GM18508 (cell line): Measurements from ENCODE around the gene LAG3.
A peak's percentile ranks its signal among the peaks of the same experiment; 100 is the strongest.
"Not testable (repeated sequence)": the region's sequence is repeated elsewhere in the genome, so short reads cannot be mapped to it uniquely, and the experiment has no call there.

Source experiments
- ATAC-seq: cut with Tn5 transposase; IDR thresholded peaks from one replicate; pipeline ENCODE4 v1.9.1; 2021; ENCODE audit warnings: moderate number of reproducible peaks; ENCODE audit not compliant: insufficient read depth, unreplicated experiment

Gene LAG3

DNA sequence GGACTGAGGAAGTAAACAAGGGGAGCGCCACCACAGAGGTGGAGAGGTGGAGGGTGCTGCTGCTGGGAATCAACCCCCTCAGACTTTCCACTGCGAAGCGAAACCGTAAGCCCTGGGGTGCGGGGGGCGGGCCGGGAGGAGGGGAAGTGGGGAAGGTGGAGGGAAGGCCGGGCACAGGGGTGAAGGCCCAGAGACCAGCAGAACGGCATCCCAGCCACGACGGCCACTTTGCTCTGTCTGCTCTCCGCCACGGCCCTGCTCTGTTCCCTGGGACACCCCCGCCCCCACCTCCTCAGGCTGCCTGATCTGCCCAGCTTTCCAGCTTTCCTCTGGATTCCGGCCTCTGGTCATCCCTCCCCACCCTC is at the start of gene LAG3:
Gene LAG3 (plus strand): TSS at position 190 of the 365 bp plus-strand sequence. CDS start 333 bp downstream, outside the sequence.
- ATAC-seq = no peak

DNA sequence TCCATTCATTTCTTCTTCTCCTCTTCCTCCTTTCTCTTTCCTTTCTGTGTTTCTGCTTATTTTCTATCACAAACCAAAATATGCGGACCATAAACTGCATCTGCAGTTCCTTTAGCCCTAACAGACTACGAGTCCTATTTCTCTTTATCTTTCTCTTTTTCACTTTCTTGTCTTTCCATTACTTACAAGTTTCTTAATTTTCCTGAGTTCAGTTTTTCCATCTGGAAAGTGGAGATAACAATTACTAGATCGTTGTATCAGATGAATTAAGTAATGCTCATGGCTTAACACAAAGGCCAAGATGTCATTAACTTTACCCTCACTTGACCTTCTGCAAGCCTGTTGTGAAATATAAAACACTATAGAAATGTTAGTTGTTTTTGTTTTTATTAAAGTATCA is 49.5 kb upstream of the LAG3 start:
- no peak for ATAC-seq

DNA sequence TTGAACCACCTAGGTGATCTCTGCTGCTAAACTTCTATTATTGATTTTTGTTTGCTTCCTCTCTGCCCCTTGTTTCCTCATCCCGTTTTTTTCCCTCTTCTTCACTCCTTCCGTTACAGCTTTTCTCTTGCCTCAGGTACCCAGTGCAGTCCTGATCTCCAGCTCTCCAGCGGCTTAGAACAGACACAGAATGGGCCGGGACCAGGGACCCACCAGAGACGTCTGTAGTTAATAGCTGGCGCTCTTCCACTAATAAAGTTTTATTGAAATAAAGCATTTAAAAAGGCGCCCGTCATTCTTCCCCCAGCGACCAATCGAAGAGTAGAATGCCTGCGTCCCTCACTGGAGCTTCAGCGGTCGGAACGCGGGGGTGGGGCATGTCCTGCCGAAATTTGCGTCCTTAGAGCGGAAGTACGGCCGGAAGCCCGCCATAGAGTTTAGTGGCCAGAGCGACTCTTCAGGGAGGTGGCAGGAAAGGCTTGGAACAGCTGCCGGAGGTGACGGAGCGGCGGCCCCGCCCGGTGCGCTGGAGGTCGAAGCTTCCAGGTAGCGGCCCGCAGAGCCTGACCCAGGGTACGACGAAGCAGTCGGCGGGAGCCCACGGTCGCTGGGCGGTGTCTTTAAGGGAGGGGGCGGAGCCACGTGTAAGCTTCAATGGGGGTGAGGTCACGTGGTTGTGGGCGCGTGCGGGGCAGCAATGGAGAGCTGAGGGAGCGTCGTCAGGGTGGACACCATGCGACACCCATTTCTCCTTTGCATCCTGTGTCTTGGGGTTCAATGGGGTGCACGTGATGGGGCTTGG is 48.5 kb upstream of the LAG3 start, which contains the start of gene COPS7A:
Gene COPS7A (plus strand): TSS at position 440 of the 802 bp plus-strand sequence. CDS start 611 bp downstream, outside the sequence.
- ATAC-seq = peak; percentile 74

DNA sequence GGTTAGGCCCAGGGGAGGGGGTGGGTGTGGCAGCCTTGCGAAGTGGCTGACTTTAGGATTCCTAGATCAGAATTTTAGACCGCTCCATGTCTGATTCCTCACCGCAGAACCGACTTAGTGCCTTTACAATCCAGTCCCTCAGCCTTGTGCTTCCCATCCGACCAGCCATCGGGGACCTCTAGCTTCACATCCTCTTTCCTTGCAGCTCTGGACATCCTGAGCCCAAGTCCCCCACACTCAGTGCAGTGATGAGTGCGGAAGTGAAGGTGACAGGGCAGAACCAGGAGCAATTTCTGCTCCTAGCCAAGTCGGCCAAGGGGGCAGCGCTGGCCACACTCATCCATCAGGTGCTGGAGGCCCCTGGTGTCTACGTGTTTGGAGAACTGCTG is 47.9 kb upstream of the LAG3 start:
- ATAC-seq = no peak

DNA sequence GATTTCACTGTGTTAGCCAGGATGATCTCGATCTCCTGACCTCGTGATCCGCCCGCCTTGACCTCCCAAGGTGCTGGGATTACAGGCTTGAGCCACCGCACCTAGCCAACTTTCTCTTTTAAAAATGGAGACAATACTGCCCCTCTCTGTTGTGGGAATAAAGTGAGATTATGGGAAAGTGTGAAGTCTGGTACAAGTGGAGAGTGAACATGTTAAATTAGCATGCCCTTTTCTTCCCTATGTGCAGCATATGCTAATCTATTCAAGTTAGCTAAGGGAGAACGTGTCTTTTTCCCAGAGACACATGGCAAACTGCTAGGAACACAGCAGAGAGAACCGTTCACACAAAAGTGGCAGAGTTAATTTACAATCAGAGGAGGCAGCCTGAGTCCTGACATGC is 47.0 kb upstream of the LAG3 start:
- ATAC-seq = no peak

DNA sequence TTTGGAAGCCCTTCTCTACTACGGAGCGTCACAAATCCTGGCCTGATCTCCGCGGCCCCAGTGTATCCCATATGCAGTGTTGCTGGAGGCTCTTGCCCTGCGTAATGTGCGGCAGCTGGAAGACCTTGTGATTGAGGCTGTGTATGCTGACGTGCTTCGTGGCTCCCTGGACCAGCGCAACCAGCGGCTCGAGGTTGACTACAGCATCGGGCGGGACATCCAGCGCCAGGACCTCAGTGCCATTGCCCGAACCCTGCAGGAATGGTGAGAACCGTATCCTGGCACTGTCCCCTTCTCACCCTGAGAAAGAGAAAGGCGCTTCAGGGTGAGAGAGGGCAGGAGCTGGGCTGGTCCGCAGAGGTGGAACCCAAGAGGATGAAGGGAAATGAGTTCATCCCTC is 43.1 kb upstream of the LAG3 start:
- ATAC-seq = no peak

DNA sequence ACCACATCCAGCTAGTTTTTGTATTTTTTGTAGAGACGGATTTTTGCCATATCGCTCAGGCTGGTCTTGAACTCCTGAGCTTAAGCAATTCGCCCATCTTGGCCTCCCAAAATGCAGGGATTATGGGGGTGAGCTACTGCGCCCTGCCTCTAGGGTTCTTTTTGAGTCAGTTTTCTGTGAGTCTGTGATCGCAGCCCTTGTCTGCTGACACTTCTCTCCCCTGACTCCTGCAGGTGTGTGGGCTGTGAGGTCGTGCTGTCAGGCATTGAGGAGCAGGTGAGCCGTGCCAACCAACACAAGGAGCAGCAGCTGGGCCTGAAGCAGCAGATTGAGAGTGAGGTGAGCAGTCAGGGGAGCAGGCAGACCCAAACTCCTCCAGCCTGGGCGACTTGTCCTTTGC is 42.2 kb upstream of the LAG3 start:
- no peak for ATAC-seq

DNA sequence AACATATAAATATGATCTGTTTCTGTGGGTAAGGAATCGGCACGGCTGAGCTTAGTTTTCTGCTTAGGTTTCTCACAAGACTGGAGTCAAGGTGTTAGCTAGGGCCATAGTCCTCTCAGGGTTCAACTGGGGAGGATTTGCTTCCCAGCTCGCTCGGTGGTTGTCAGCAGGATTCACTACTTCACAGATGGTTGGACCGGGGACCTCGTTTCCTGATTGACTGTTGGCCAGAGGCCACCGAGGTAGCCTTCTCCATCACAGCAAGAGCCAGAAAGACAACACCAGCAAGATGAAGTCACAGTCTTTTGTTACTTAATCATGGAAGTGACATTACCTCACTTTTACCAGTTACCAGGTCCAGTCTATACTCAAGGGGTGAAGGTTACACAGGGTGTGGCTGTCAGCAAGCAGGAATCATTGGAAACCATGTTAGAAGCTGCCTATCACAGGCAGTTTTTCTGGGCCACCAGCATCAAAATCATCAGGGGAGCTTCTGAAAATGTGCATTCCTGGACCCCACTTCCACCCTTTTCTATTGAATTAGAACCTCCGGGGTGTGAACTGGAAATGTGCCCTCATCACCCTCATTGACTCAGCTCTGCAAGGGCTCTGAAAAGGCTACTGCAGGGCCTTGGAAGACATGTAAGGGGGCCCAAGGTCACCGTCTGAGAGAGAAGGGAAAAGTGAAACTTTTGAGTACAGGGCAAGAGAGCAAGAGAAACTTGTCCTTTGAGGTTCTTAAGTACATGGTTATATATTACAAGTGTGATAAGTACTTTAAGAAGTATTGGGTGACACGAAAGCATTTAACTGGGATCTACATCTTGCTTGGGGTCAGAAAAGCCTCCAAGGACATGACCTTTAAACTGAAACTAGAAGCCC is 37.6 kb upstream of the LAG3 start:
- ATAC-seq = no peak

DNA sequence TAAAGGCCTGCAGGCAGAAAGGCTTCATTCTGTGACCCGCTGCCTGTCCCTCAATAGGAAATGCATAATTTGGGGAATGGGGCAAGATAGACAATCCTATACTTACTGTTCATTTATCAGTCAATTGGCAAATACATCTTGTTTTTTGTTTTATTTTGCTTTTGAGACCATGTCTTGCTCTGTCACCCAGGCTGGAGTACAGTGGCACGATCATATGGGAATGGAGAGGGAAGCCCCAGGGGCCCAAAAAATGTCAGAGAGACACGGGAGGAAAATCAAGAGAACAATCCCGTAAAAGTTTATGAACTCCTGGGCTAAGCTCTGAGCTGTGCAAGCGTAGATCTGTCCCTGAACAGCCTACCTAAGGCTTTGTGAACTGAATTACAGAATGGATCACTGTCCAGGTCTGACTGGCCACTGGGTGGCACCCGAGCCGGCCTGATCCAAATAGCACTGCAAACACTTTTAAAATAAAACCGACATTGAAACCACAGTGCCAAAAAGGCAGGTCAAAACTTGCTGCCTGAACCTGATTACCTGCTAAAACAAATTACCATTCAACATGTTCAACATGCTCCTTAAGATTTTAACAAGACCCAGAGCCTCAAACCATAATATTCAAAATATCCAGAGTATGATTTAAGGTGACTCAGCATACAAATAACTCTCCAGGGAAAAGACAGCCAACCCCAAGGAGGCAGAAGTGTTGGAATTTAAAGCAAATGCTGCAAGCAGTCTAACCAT is 36.7 kb upstream of the LAG3 start:
- no peak for ATAC-seq

DNA sequence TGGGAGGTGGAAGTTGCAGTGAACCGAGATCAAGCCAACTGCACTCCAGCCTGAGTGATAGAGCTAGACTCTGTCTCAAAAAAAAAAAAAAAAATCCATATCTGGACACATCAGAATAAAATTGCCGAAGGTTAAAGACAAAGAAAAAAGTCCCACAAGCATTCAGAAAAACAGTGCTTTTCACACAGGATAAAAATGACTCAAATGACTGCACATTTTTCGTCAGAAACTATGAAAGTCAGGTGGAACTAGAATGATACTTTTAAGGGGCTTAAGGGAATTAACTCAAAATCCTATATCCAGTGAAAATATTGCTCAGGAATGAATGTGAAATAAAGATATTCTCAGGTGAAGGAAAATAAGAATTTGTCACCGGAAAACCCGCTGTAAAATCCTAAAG is 35.6 kb upstream of the LAG3 start:
- ATAC-seq = no peak

DNA sequence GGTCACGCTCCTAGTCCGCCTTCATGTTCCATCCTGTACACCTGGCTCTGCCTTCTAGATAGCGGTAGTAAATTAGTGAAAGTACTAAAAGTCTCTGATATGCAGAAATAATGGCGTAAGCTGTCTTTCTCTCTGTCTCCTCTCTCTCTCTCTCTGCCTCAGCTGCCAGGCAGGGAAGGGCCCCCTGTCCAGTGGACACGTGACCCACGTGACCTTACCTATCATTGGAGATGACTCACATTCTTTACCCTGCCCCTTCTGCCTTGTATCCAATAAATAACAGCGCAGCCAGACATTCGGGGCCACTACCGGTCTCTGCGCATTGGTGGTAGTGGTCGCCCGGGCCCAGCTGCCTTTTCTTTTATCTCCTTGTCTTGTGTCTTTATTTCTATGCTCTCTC is 30.2 kb upstream of the LAG3 start:
- ATAC-seq = not testable (repeated sequence)

DNA sequence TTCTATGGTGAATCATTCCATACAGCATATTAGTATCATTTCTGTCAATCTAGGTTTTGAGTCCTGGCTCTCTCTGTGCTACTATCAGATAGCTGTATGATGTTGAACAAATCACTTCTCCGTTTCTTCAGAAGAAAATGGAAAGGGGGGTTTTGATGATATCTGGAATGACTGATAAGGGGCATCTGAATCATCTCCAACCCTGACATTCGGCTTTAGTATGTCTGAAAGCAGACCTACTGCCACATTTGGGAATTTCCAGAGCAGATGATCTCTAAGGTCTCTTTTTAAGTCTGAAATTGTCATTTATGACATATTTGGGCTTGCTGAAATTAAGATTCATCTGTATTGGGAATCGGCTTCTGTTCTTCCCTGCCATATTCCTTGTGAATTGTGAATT is 29.5 kb upstream of the LAG3 start:
- ATAC-seq = no peak

DNA sequence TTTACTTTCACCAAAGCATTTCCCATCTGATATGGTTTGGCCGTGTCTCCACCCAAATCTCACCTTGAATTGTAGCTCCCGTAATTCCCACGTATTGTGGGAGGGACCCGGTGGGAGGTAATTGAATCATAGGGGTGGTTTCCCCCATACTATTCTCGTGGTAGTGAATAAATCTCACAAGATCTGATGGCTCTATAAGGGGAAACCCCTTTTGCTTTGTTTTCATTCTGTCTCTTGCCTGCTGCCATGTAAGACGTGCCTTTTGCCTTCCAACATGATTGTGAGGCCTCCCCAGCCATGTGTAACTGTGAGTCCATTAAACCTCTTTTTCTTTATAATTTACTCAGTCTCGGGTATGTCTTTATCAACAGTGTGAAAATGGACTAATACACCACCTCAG is 29.0 kb upstream of the LAG3 start:
- ATAC-seq = not testable (repeated sequence)

DNA sequence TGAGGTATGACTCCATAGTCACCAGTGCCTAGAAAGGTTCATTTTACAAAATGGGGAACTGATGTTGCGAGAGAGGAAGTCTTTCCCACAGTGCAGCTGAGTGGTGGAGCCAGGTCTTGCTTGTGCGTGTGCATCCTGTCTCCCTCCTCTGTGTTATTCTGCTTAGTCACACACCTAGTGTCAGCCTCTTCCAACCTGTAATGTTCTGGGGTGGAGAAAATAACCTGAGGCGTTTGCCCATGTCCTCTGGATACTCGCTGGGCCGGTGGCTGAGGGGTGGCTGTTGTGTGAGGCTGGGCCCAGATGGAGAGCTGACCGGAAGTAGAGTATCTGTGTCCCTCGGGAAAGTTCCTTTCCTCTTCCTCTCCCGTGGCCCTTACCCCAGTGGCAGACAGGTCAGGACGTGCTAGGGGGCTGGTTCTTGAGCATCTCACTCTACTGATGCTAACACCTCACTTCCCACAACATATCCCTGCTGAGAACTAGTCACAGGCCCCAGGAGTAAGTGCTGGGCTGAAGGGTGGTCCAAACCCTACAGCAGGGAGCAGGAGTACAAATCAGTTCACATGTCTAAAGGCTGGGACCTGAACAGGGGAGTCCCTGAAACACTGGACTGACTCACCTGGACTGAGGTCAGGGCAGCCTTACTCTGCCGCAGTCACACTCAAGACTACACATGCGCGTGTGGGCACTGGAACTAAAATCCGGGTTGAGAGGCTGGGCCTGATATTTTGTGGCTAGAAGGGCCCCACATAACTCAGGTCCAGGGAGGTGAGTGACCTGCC is 26.4 kb upstream of the LAG3 start:
- no peak for ATAC-seq

DNA sequence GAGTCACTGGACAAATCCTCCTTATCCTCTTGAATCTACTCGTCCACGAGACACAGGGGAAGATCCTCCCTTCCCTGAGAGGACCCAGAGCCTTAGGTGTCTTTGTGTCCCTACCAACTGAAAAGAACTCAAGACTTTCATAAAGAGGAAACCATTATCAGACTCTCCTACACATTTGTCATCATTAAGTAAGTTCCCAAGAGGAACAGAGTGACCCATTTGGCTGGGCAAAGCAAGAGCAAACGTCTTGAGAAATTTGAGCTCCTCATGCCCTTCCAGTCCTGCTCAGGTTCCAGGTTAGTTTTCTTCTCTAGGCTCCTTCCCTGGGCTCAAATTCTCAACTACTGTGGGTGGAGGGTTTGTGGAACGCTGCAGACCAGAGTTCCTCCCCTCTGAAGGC is 25.1 kb upstream of the LAG3 start:
- ATAC-seq = no peak

DNA sequence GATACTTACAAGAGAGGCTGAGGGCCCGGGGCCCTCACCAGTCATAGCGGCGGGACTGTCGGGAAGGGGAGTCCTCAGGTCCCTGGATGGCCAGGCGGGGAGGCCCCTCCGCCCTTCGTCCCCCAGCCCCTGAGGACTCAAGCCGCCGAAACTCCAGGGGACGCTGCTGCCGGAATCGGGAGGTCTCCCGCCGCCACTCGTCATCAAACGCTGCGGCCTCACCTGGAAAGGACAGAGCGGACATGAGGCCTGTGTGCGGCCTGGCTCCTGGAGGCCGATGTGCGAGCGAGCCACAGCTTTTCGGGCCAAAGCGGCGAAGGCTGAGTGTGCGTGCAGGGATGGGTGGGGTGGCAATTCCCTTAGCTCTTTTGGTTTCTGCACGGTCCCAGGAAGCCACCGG is 23.6 kb upstream of the LAG3 start:
- ATAC-seq = no peak

DNA sequence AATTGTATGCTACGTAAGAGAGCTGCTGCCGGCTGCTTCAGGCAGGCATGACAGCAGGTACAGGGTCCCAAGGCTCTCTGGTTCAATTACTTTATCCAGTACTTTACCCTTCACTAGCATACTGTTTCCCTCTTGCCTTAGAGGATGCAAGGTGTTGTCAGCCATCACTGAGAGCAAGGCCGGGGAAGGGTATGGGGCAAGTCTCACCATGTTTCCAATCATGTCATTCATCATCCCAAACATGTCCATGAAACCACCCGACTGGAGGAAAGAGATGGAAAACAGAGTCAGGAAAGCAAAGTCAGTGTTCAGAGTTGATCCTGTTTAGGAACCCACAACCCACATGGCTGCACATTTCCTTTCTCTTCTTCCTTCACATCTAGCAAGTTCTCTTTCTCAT is 21.8 kb upstream of the LAG3 start:
- no peak for ATAC-seq

DNA sequence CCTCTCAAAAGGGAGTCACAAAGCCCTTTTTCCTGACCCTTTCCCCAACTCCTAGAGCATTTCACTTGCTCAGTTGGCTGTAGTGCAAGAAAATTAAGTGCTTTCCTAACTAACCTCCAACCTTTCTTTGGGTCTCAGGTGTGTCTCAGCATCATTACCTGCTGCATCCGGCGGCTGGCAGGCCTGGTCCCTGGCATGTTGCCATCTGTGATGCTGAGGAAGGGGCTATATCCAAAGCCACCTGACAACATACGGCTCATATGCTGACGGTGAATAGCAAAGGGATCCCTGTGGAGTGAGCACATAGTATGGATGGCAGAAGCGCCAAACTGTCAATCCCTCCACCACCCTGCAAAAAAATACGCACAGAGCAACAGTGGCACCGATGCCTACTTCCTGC is 20.6 kb upstream of the LAG3 start:
- ATAC-seq = no peak

DNA sequence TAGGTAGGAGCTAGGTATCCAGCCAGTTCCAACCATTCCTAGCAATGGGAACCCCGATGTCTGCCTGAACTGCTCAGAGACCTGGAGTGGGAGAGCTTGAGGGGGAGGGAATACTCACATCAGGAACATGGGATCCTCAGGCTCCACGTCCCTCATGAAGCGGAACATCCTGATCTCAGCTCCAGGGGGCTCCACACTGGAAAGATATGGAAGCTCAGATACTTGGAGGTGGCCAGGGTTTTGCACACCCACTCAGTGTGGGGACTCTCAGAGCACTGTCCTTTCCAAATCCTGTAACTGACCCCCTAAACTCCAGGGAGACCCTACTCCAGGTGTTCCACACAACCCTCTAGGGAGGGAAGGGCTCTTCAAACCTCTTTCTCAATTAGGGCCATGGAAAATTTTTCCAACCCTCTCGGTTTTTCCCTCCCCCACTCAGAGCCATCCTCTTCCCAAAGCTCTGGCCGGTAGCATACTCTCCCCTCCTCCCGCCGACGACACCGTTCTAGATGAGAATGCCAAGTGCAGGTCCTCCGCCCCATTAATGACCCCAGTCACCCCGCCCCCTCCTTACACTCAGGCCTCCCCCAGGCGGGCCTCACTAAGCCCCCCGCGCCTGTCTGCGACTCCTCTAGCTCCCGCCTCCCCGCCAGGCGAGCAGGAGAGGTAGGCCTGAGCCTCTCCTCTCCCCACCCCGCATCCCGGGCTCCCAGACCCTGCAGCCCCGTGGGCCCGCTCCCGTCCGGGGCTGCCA is 20.0 kb upstream of the LAG3 start:
- no peak for ATAC-seq
